Stimulated activated naive CD4-positive, alpha-beta T cell (primary cell): Measurements from ENCODE around the gene SERF1B.
"Not testable (repeated sequence)": the region's sequence is repeated elsewhere in the genome, so short reads cannot be mapped to it uniquely, and the experiment has no call there.

Experiments
- DNase-seq, 6 experiments: peaks; one replicate each; lab custom pipeline; 2025; lab: John Stamatoyannopoulos, UW

Gene SERF1B

DNA sequence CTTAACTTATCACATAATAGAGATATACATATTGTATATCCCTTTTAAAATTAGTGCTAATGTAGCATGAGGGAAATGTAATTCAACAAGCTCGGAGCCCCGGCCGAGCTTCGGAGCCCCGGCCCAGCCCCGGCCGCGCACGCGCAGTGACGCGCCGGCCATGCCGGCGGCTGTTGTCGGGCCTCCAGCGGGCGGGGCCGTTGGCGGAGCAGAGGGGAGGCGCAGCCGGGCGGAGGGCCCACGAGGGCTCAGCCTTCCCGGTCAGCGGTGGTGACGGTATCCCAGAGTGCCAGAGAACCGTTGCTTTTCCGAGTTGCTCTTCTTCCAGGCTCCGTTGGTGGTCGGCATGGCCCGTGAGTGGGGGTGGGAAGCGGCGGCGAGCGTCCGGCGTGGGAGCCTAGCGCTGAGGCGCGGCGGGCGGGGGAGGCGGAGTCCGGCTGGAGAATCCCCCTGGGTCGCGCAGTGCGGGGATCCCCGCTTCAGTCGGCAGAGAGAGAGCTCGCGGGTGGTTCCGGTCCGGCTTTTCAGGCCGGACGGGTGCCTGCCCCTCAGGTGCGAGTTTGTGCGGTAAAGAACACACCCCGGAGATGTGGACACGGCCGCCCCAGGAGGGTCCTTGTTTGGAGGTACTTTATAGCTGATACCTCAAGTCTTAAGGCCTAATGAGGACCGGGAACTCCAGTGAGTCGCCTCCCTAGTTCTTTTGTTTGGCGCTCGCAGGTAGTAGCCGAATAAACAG, at the start of gene SERF1B:
Gene SERF1B (plus strand): TSS at position 146 of the 739 bp plus-strand sequence. CDS start 201 bp downstream, at position 347.
- DNase-seq, result not testable (repeated sequence)

DNA sequence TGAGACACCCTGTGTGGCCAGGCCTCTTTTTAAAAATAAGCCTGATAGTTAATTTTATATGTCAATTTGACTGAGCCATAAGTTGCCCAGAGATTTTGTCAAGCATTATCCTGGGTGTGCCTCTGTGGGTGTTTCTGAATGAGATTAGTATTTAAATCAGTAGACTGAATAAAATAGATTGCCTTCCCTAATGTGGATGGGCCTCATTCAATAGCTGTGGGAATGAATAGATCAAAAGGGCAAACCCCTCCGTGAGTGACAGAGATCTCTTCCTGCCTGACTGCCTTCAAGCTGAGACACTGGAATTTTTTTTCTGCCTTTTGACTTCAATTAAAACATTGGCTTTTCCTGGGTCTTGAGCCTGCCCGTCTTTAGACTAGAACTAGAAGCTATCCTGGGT, 33.3 kb upstream of the SERF1B start:
- not testable (repeated sequence) for DNase-seq

DNA sequence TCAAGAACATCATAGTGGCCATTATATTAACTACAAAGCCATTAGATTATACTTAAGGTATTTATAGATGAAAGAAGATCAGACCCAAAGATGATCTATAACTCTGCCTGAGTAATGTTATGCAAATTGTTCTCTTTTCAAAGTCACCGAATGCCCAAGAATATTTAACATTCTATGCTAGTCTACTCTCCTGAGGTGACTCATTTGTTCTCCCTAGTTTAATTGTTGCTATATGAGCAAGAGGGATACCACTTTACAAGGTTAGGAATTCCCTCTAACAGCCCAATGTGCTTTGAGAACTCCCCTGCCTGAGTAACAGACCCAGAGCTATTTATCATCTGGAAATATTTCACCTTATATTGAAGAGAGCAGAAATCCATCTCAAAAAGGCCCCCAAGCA, 29.5 kb upstream of the SERF1B start:
- DNase-seq, result not testable (repeated sequence)

DNA sequence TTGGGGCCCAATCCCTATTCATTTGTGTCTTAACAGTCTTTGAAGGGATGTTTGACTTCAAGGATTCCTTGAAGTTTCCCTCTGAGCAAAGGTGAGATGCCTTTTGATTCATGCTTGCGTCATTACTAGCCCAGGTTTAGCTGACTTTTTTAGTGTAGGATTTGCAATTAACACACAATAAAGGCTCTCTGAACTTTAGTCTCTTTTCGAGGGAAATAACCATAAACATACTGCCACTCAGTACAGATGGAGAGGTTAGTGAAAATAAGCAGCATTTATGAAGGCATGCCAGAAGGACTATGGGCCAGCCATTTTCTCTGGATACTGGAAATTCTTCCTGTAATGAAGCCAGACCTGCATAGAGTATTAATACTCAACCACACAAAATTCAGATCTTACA, 4.4 kb upstream of the SERF1B start:
- not testable (repeated sequence) for DNase-seq

DNA sequence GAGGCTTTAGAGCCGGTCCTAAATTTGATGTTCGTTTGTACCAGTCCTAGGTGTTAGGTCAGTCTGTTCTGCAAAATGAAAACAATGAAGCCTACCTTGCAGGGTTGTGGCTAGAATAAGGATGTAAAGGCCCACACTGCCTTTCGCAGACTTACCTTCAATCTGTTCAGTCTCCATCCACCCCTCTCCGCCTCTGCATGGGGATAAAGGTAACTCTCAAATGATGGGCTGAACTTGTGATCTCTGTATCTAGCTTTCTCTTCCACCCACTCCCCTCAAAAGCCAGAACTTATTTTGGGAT, 744 bp downstream of the SERF1B start:
- not testable (repeated sequence) for DNase-seq

DNA sequence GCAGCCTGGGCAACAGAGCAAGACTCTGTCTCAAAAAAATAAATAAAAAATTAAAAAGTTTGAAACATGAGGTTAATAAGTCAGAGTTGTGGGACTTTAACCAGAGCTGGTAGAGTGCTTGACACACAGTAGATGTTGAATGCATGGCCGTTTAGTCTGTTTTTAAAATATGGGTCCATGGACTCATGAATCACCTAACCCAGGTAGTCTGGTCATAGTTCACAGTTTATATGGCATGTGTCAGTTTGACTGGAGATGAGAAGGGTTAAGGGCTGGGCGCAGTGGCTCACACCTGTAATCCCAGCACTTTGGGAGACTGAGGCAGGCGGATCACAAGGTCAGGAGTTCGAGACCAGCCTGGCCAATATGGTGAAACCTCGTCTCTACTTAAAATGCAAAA, 6.2 kb downstream of the SERF1B start:
- not testable (repeated sequence) for DNase-seq

DNA sequence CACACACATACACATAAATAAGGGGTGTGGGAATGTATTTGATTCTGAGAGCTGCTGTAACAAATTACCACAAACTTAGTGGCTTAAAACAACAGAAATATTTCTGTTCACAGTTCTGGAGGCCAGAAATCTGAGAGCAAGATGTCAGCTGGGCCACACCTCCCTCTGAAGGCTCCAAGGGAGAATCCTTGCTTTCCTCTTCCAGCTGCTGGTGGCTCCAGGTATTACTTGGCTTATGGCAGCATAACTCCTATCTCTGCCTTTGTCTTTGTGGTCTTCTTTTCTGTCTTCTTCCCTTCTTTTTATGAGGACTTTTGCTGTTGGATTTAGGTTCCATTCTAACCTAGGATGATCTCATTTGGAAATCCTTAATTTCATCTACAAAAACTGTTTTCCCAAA, 16.4 kb downstream of the SERF1B start:
- not testable (repeated sequence) for DNase-seq

DNA sequence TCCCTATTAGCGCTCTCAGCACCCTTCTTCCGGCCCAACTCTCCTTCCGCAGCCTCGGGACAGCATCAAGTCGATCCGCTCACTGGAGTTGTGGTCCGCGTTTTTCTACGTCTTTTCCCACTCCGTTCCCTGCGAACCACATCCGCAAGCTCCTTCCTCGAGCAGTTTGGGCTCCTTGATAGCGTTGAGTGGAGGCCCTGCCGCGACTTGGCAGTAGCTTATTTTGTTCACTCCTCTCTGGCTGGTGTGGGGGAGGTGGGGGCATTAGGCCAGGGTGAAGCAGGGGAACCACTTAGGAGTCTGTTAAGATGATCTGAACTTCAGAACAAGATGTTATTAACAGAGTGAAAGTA, 24.7 kb downstream of the SERF1B start:
- DNase-seq, result not testable (repeated sequence)

DNA sequence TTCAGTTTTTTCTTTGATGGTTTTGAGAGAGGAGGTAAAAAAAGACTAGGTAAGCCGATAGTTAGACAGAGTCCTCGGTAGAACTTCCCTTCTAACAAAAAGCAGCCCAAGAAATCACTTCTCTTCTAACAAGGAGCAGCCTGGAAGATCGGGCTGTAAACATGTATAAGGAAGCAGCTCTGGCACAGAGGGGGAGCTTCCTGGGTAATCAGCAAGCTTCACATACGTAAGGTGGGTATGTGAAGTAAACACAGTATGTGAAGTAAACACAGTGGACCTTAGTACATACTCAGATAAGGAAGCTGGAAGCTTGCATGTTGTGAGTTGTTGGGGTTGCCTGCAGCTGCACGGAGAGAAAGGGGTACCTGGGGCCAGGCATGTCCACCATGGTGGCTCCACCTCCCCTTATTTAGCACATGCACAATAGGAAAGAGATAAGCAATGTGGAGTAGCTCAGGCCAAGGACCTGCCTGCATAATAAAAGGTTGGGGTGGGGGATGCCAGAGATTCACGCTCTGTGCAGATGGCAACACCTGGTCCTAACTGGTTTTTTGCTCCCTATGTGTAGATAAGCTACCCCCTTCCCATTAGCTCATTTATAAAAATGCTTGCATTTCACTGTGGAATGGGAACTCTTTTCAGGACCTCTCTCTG, 31.4 kb downstream of the SERF1B start:
- DNase-seq, result not testable (repeated sequence)

DNA sequence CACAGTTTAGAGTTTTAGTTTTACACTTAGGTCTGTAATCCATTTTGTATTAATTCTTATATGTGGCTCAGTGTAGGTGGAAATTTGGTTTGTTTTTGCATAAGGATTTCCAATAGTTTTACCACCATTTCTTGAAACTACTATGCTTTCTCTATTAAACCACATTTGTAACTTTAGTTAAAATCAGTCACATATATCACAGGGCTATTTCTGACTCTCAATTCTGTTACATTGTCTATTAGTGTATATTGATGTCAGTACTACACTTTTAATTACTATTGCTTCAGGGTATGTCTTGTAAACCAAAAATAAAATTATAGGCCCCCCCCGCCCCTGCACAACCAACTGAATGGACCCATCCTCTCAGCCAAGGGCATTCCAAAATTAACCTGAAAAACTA, 32.1 kb downstream of the SERF1B start:
- DNase-seq, result not testable (repeated sequence)

DNA sequence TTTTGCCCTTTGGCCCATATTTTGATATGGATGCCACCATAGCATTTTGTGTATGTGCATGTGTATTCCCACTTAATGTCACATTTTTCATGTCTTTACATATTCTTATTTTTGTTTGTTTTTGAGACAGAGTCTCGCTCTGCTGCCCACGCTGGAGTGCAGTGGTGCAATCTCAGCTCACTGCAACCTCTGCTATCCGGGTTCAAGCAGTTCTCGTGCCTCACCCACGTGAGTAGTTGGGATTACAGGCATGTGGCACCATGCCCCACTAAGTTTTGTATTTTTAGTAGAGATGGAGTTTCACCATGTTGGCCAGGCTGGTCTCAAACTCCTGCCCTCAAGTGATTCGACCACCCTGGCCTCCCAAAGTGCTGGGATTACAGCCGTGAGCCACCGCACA, 52.6 kb downstream of the SERF1B start:
- not testable (repeated sequence) for DNase-seq

DNA sequence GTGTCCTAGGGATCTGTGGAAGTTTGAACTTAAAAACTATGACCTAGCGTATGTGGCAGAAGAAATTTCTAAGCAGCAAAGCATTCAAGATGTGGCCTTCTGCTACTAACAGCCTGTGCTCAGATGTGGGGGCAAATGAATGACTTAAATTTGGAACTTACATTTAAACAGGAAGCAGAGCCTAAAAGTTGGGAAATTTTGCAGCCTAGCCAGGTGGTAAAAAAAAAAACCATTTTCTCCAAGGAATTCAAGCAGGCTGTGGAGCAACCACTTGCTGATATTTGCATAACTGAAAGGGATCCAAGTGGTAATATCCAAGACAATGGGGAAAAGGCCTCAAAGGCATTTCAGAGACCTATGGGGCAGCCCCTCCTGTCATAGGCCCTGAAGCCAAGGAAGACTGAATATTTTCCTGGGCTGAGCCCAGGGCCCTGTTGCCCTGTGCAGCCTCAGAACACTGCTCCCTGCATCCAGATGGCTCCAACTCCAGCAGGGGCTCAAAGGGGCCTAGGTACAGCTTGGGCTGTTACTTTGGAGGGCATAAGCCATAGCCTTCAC, 63.9 kb downstream of the SERF1B start:
- not testable (repeated sequence) for DNase-seq

DNA sequence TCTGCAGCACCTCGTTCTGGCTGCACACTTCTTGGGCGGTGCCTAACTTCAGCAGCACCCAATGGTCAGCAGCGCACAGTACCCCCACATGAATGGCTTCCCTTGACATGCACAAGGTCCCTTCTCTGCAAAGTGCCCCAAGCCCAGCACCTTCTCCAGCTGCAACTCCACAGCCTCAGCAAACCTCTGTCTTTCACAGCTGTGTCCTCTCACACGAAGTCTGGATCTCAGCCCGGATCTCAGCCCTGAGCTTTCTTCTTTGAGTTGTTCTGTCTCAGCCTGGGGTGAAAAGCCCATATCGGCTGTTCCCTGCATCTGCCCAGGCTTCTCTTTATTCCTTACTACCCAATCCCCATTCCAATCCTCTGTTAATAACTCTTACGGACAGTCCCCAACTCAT, 66.7 kb downstream of the SERF1B start:
- DNase-seq, result not testable (repeated sequence)
